ENCODE data around the gene RRP12.
A peak's percentile ranks its signal among the peaks of the same experiment; 100 is the strongest.

The RRP12 gene

DNA sequence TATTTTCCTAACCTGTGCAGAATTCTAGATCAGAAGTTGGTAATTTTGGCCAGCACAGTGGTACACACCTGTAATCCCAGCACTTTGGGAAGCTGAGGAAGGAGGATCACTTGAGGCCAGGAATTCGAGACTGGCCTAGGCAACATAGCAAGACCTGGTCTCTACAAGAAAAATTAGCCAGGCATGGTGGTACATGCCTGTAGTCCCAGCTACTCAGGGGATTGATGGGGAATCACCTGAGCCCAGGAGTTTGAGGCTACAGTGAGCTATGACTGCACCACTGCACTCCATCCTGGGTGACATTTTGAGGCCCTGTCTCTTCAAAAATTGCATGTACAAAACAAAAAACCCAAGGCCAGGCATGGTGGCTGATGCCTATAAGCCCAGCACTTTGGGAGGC is 33.4 kb upstream of the RRP12 start:
- 0 out of 2 replicates have a peak, but pooled peaks cover 3% of the 10 kb centered on the region for H4K20me1 ChIP-seq (ENCODE audit: insufficient read depth)
- no peak overlapping the region for H2AFZ ChIP-seq (ENCODE audit: low read depth)
- H3K79me2 ChIP-seq (ENCODE audit: insufficient read depth, low read depth) = peaks cover 10% of the 10 kb centered on the region; the same call in 1 of the 2 replicates
- no peak overlapping the region for H3K4me2 ChIP-seq
- no peaks in the 10 kb centered on the region for H3K27me3 ChIP-seq (ENCODE audit: insufficient read depth, low read depth)
- TF ChIP-seq, protein P1, sequence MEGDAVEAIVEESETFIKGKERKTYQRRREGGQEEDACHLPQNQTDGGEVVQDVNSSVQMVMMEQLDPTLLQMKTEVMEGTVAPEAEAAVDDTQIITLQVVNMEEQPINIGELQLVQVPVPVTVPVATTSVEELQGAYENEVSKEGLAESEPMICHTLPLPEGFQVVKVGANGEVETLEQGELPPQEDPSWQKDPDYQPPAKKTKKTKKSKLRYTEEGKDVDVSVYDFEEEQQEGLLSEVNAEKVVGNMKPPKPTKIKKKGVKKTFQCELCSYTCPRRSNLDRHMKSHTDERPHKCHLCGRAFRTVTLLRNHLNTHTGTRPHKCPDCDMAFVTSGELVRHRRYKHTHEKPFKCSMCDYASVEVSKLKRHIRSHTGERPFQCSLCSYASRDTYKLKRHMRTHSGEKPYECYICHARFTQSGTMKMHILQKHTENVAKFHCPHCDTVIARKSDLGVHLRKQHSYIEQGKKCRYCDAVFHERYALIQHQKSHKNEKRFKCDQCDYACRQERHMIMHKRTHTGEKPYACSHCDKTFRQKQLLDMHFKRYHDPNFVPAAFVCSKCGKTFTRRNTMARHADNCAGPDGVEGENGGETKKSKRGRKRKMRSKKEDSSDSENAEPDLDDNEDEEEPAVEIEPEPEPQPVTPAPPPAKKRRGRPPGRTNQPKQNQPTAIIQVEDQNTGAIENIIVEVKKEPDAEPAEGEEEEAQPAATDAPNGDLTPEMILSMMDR (conservative IDR thresholded peaks at IDR 0.05; ENCODE audit: low read depth, low read length) = no peak
- H3K4me1 ChIP-seq (ENCODE audit: low read depth, poor library complexity, severe bottlenecking) = no peaks in the 10 kb centered on the region
- peaks cover 14% of the 10 kb centered on the region; the same call in 1 of the 2 replicates for H3K36me3 ChIP-seq (ENCODE audit: insufficient read depth)
- no peak overlapping the region for H3K4me3 ChIP-seq (IDR thresholded peaks at IDR 0.05; ENCODE audit: insufficient read depth, low read depth, low read length)
- no peak overlapping the region for H3K9ac ChIP-seq
- H3K27ac ChIP-seq = peak overlapping the region; percentile 16; the same call in 1 of the 2 replicates

GRCh38 chr10:97434055-97434454 is 32.9 kb upstream of the RRP12 start:
- peaks cover 15% of the 10 kb centered on the region for H3K79me2 ChIP-seq (ENCODE audit: insufficient read depth, low read depth)
- no peak overlapping the region for H2AFZ ChIP-seq (ENCODE audit: low read depth)
- H3K4me1 ChIP-seq (ENCODE audit: low read depth, poor library complexity, severe bottlenecking) = no peaks in the 10 kb centered on the region
- no peak overlapping the region for H3K9ac ChIP-seq
- H3K4me2 ChIP-seq = no peak overlapping the region
- H4K20me1 ChIP-seq (ENCODE audit: insufficient read depth) = 0 out of 2 replicates have a peak, but pooled peaks cover 6% of the 10 kb centered on the region
- H3K36me3 ChIP-seq (ENCODE audit: insufficient read depth) = peaks cover 14% of the 10 kb centered on the region; the same call in 1 of the 2 replicates
- TF ChIP-seq, protein P1 (conservative IDR thresholded peaks at IDR 0.05; ENCODE audit: low read depth, low read length) = no peak
- peak overlapping the region; percentile 16; the same call in 1 of the 2 replicates for H3K27ac ChIP-seq
- no peaks in the 10 kb centered on the region for H3K27me3 ChIP-seq (ENCODE audit: insufficient read depth, low read depth)
- no peak overlapping the region for H3K4me3 ChIP-seq (IDR thresholded peaks at IDR 0.05; ENCODE audit: insufficient read depth, low read depth, low read length)

DNA sequence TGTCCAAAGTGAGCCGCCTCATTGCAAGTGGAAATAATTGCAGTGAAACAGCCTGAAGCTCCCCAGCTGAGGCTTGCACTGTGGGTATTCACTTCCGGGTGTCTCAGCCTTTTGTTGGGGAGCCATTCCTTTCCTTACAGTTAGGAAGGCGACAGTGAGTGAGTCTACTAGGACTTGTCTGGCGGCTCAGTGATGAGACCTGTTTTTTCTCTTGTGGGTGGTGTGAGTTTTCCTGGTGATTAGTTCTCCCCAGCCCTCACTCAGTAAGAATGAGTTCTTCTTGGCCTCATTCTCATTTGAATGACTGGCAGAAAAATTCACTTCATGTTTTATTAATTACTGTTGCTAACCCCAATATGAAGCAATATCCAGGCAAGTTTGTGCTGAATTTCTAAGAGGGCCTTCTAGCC is 27.4 kb upstream of the RRP12 start:
- H3K27me3 ChIP-seq (ENCODE audit: insufficient read depth, low read depth) = no peaks in the 10 kb centered on the region
- H3K4me2 ChIP-seq = no peak overlapping the region
- no peak overlapping the region for H3K9ac ChIP-seq
- no peak overlapping the region for H2AFZ ChIP-seq (ENCODE audit: low read depth)
- TF ChIP-seq, protein P1 (conservative IDR thresholded peaks at IDR 0.05; ENCODE audit: low read depth, low read length) = no peak
- no peak overlapping the region; the same call in 1 of the 2 replicates for H3K27ac ChIP-seq
- peaks cover 20% of the 10 kb centered on the region for H3K4me1 ChIP-seq (ENCODE audit: low read depth, poor library complexity, severe bottlenecking)
- H3K79me2 ChIP-seq (ENCODE audit: insufficient read depth, low read depth) = peaks cover 43% of the 10 kb centered on the region
- no peak overlapping the region for H3K4me3 ChIP-seq (IDR thresholded peaks at IDR 0.05; ENCODE audit: insufficient read depth, low read depth, low read length)
- peaks cover 22% of the 10 kb centered on the region for H3K36me3 ChIP-seq (ENCODE audit: insufficient read depth)
- H4K20me1 ChIP-seq (ENCODE audit: insufficient read depth) = 0 out of 2 replicates have a peak, but pooled peaks cover 6% of the 10 kb centered on the region

DNA sequence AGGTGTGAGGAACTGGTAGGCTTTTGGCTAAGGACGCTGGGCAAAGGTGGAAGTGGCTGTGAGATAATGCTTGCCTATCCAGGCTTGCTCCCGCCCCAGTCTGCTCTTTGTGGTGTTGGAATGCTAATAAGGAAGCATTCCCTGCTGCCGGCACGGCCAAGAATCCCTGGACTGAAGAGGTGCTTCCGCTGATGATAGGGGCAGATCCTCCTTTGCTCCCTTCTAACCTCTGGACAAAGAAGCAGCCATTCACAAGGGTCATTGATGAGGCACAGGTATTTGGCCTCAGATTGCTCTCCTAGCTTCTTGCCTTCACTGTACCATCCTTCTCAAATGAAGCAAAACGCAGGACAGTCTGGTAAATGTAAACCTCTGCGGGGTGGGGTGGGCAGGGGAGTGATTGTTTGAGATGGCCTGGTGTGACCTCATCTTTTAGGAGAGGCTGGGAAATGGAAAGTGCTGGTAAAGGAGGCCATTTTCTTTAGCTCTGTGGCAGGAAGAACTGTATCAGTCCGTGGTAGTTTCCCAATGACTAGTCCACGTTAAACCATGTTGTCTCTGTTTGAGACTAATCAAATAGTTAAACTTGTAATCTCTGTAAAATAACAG is 26.5 kb upstream of the RRP12 start:
- TF ChIP-seq, protein P1 (conservative IDR thresholded peaks at IDR 0.05; ENCODE audit: low read depth, low read length) = no peak

More for the DNA sequence above, 26.5 kb upstream of the RRP12 start:
- Histone ChIP-seq H3K4me3 (IDR thresholded peaks at IDR 0.05; ENCODE audit: insufficient read depth, low read depth, low read length) (no peak overlapping the region), H2AFZ (ENCODE audit: low read depth) (no peak overlapping the region), H3K27ac (no peak overlapping the region; the same call in 1 of the 2 replicates), H3K4me2 (peak overlapping the region; percentile 77), H3K36me3 (ENCODE audit: insufficient read depth) (peaks cover 21% of the 10 kb centered on the region), H4K20me1 (ENCODE audit: insufficient read depth) (0 out of 2 replicates have a peak, but pooled peaks cover 6% of the 10 kb centered on the region), H3K9ac (no peak overlapping the region), H3K4me1 (ENCODE audit: low read depth, poor library complexity, severe bottlenecking) (peaks cover 20% of the 10 kb centered on the region), H3K27me3 (ENCODE audit: insufficient read depth, low read depth) (no peaks in the 10 kb centered on the region), H3K79me2 (ENCODE audit: insufficient read depth, low read depth) (peaks cover 43% of the 10 kb centered on the region)
